Muscle layer of colon (tissue), 2 donors: Measurements from ENCODE around the gene TCF7L2.
"Not testable (repeated sequence)": the region's sequence is repeated elsewhere in the genome, so short reads cannot be mapped to it uniquely, and the experiment has no call there.

Experiments
- H3K27ac ChIP-seq: one replicate; pipeline ENCODE4 v1.7.0; 2013; ENCODE audit warnings: low read depth, mild to moderate bottlenecking, low read length, moderate library complexity
- H3K27me3 ChIP-seq, 2 donors: one replicate each; pipeline ENCODE4 v1.7.0; 2013; ENCODE audit warnings: low read length in 2 of 2, mild to moderate bottlenecking in 2 of 2; ENCODE audit not compliant: insufficient read depth in 2 of 2, control insufficient read depth in 1 of 2
- H3K36me3 ChIP-seq: one replicate; pipeline ENCODE4 v1.7.0; 2013; ENCODE audit warnings: mild to moderate bottlenecking, low read length; ENCODE audit not compliant: insufficient read depth
- H3K4me1 ChIP-seq: one replicate; pipeline ENCODE4 v1.7.0; 2013; ENCODE audit warnings: mild to moderate bottlenecking, low read length; ENCODE audit not compliant: insufficient read depth
- H3K4me3 ChIP-seq, 2 donors: one replicate each; pipeline ENCODE4 v1.7.0; 2013; ENCODE audit warnings: low read length in 2 of 2, low read depth in 1 of 2, mild to moderate bottlenecking in 1 of 2, moderate library complexity in 1 of 2
- H3K9ac ChIP-seq: one replicate; pipeline ENCODE4 v1.7.0; 2013; ENCODE audit warnings: low read length
- H3K9me3 ChIP-seq: one replicate; pipeline ENCODE4 v1.7.0; 2013; ENCODE audit warnings: mild to moderate bottlenecking, low read length
- donor health status: abdominal sarcoma.
- donor health status: Adenocarcinoma of cecum.

The TCF7L2 gene

GRCh38 chr10:113064039-113064438, 114.0 kb downstream of the TCF7L2 start:
- no peaks in the 10 kb centered on the region for H3K27me3 ChIP-seq
- no peaks in the 10 kb centered on the region for H3K36me3 ChIP-seq
- H3K9ac ChIP-seq, result no peak overlapping the region
- H3K9me3 ChIP-seq, result no peaks in the 10 kb centered on the region
- no peak overlapping the region for H3K27ac ChIP-seq
- no peak overlapping the region for H3K4me3 ChIP-seq
- H3K4me1 ChIP-seq, result peaks cover 74% of the 10 kb centered on the region

GRCh38 chr10:113066120-113066519, 116.1 kb downstream of the TCF7L2 start:
- H3K4me3 ChIP-seq, H3K27ac ChIP-seq, H3K27me3 ChIP-seq, H3K9ac ChIP-seq, H3K36me3 ChIP-seq, H3K9me3 ChIP-seq: not testable (repeated sequence)
- H3K4me1 ChIP-seq, result peaks cover 60% of the 10 kb centered on the region

GRCh38 chr10:113066561-113067312, 116.7 kb downstream of the TCF7L2 start:
- Histone ChIP-seq H3K9me3 (no peaks in the 10 kb centered on the region), H3K27ac (peak overlapping the region; percentile 10), H3K27me3 (no peaks in the 10 kb centered on the region), H3K4me1 (peaks cover 59% of the 10 kb centered on the region), H3K4me3 (no peak overlapping the region), H3K36me3 (peaks cover 6% of the 10 kb centered on the region), H3K9ac (no peak overlapping the region)

GRCh38 chr10:113067501-113067900, 117.5 kb downstream of the TCF7L2 start:
- no peaks in the 10 kb centered on the region for H3K27me3 ChIP-seq
- H3K27ac ChIP-seq, result no peak overlapping the region
- H3K4me3 ChIP-seq, result no peak overlapping the region
- peaks cover 6% of the 10 kb centered on the region for H3K36me3 ChIP-seq
- H3K9ac ChIP-seq, result no peak overlapping the region
- peaks cover 53% of the 10 kb centered on the region for H3K4me1 ChIP-seq
- H3K9me3 ChIP-seq, result no peaks in the 10 kb centered on the region

GRCh38 chr10:113068178-113068890, 118.3 kb downstream of the TCF7L2 start:
- Histone ChIP-seq H3K4me1 (peaks cover 57% of the 10 kb centered on the region), H3K27me3 (no peaks in the 10 kb centered on the region), H3K9me3 (no peaks in the 10 kb centered on the region), H3K27ac (no peak overlapping the region), H3K9ac (no peak overlapping the region), H3K4me3 (no peak overlapping the region), H3K36me3 (peaks cover 6% of the 10 kb centered on the region)

GRCh38 chr10:113069595-113069994, 119.5 kb downstream of the TCF7L2 start:
- no peaks in the 10 kb centered on the region for H3K27me3 ChIP-seq
- peaks cover 57% of the 10 kb centered on the region for H3K4me1 ChIP-seq
- H3K36me3 ChIP-seq, result peaks cover 6% of the 10 kb centered on the region
- no peaks in the 10 kb centered on the region for H3K9me3 ChIP-seq
- H3K27ac ChIP-seq, result no peak overlapping the region
- H3K4me3 ChIP-seq, result no peak overlapping the region
- no peak overlapping the region for H3K9ac ChIP-seq

- H3K36me3 ChIP-seq, result peaks cover 6% of the 10 kb centered on the region
- peaks cover 48% of the 10 kb centered on the region for H3K4me1 ChIP-seq
- H3K4me3 ChIP-seq, result no peak overlapping the region
- no peak overlapping the region for H3K9ac ChIP-seq
- H3K27me3 ChIP-seq, result no peaks in the 10 kb centered on the region
- peak overlapping the region; percentile 37 for H3K27ac ChIP-seq
- no peaks in the 10 kb centered on the region for H3K9me3 ChIP-seq
These were observed 121.4 kb downstream of the TCF7L2 start for GRCh38 chr10:113071446-113071845.

GRCh38 chr10:113073549-113074189, 123.6 kb downstream of the TCF7L2 start:
- Histone ChIP-seq H3K9ac (peak overlapping the region; percentile 8), H3K27me3 (no peaks in the 10 kb centered on the region), H3K27ac (peak overlapping the region; percentile 22), H3K4me3 (peak overlapping the region in 1 of 2 donors; percentile 35), H3K4me1 (peaks cover 42% of the 10 kb centered on the region), H3K36me3 (peaks cover 6% of the 10 kb centered on the region), H3K9me3 (no peaks in the 10 kb centered on the region)

- Histone ChIP-seq H3K9me3 (no peaks in the 10 kb centered on the region), H3K4me1 (peaks cover 41% of the 10 kb centered on the region), H3K9ac (no peak overlapping the region), H3K4me3 (no peak overlapping the region), H3K27ac (peak overlapping the region; percentile 22), H3K36me3 (no peaks in the 10 kb centered on the region), H3K27me3 (no peaks in the 10 kb centered on the region)
These were observed 126.9 kb downstream of the TCF7L2 start for GRCh38 chr10:113076949-113077348.

GRCh38 chr10:113078282-113078907, 128.3 kb downstream of the TCF7L2 start:
- no peaks in the 10 kb centered on the region for H3K27me3 ChIP-seq
- no peaks in the 10 kb centered on the region for H3K9me3 ChIP-seq
- H3K36me3 ChIP-seq, result no peaks in the 10 kb centered on the region
- H3K9ac ChIP-seq, result no peak overlapping the region
- H3K4me1 ChIP-seq, result peaks cover 36% of the 10 kb centered on the region
- H3K4me3 ChIP-seq, result no peak overlapping the region
- H3K27ac ChIP-seq, result no peak overlapping the region
